Endothelial cell of umbilical vein (primary cell): Measurements from ENCODE around the gene DACT2. TPM values are rescaled to one million over a fixed set of nuclear protein-coding genes. Genes with fewer than 3 reads are reported as not detected.

Experiments
- BruUV-seq: library from RNA; stranded (reverse); fragments of 400-500 nt; replicated peaks from 2 replicates; lab custom pipeline; 2021; lab: Mats Ljungman, UMichigan
- CTCF ChIA-PET: fragments of 300-600, 350-600 bp; sonication (Branson Sonifier 250); formaldehyde crosslinking; loops from one replicate; lab custom pipeline; 2021; ENCODE audit warnings: antibody characterized with exemption, inconsistent platforms; lab: Charles Lee
- POLR2A ChIA-PET: fragments of 300-600, 350-600 bp; sonication (Branson Sonifier 250); formaldehyde crosslinking; loops from one replicate; lab custom pipeline; 2021; ENCODE audit warnings: antibody characterized with exemption, inconsistent platforms; lab: Charles Lee
- DNase-seq: peaks from one replicate; pipeline ENCODE4 v3.0.0-alpha.2; 2011; ENCODE audit warnings: low read depth, low spot score
- FAIRE-seq: peaks from 2 replicates; lab custom pipeline; 2011; peaks lifted over from hg19 to GRCh38; lab: Jason Lieb, UNC
- H2AFZ ChIP-seq: 2 replicates; pipeline ENCODE4 v1.6.0; 2012; ENCODE audit warnings: low read depth, low read length, control low read depth, inconsistent platforms
- H3K27ac ChIP-seq: 2 replicates; pipeline ENCODE4 v1.5.1; 2011; ENCODE audit warnings: low read depth, mild to moderate bottlenecking, control low read depth, low read length, moderate library complexity; ENCODE audit not compliant: insufficient read depth
- H3K27me3 ChIP-seq, 2 experiments: 2 replicates each; pipeline versions ENCODE4 v1.6.0 to v1.6.1; 2011; ENCODE audit warnings: low read length in 2 of 2, mixed read lengths in 1 of 2; ENCODE audit not compliant: control insufficient read depth in 2 of 2, insufficient read depth in 2 of 2
- H3K36me3 ChIP-seq, 2 experiments: 2 replicates in 1 of 2; 3 replicates in 1 of 2; pipeline ENCODE4 v1.5.1; 2011; ENCODE audit warnings: low read length in 2 of 2, mild to moderate bottlenecking in 1 of 2, moderate library complexity in 1 of 2; ENCODE audit not compliant: control insufficient read depth in 2 of 2, insufficient read depth in 2 of 2; ENCODE audit errors: extremely low read depth in 1 of 2
- H3K4me1 ChIP-seq: 3 replicates; pipeline ENCODE4 v1.5.1; 2011; ENCODE audit warnings: mild to moderate bottlenecking, low read length; ENCODE audit not compliant: control insufficient read depth, insufficient read depth; ENCODE audit errors: extremely low read depth
- H3K4me2 ChIP-seq: 2 replicates; pipeline ENCODE4 v1.6.1; 2011; ENCODE audit warnings: low read length, control low read depth, mixed read lengths; ENCODE audit not compliant: insufficient read depth
- H3K4me3 ChIP-seq, 3 experiments: fragments of 200-600 bp in 1 of 3; sonication (generic), shearing (Covaris generic) in 1 of 3; replicated peaks in 1 of 3; 2 replicates each; pipeline ENCODE4 v1.5.1; 2011 to 2016; ENCODE audit warnings: control low read depth in 3 of 3, low read length in 3 of 3, mild to moderate bottlenecking in 2 of 3, inconsistent platforms in 1 of 3, low read depth in 1 of 3, moderate library complexity in 1 of 3; ENCODE audit not compliant: insufficient read depth in 1 of 3
- H3K79me2 ChIP-seq: 2 replicates; pipeline ENCODE4 v1.6.0; 2012; ENCODE audit warnings: low read length, inconsistent platforms; ENCODE audit not compliant: control insufficient read depth, insufficient read depth
- H3K9ac ChIP-seq: replicated peaks from 2 replicates; pipeline ENCODE3; 2011; ENCODE audit warnings: low read length, control low read depth; ENCODE audit not compliant: insufficient read depth; ENCODE audit errors: extremely low read depth
- H3K9me1 ChIP-seq: replicated peaks from 3 replicates; pipeline ENCODE4 v1.6.0; 2011; ENCODE audit warnings: mild to moderate bottlenecking, low read length; ENCODE audit not compliant: control insufficient read depth, insufficient read depth; ENCODE audit errors: extremely low read depth
- H3K9me3 ChIP-seq: replicated peaks from 2 replicates; pipeline ENCODE4 v1.5.1; 2012; ENCODE audit warnings: low read length, inconsistent platforms; ENCODE audit not compliant: control insufficient read depth, insufficient read depth
- H4K20me1 ChIP-seq: replicated peaks from 2 replicates; pipeline ENCODE3; 2011; ENCODE audit warnings: mild to moderate bottlenecking, low read length; ENCODE audit not compliant: control insufficient read depth, insufficient read depth; ENCODE audit errors: extremely low read depth
- EZH2 ChIP-seq: IDR thresholded peaks from 2 replicates; pipeline ENCODE4 v1.6.1; 2012; ENCODE audit warnings: borderline replicate concordance, low read depth, mild to moderate bottlenecking, moderate library complexity, low read length, inconsistent platforms; ENCODE audit not compliant: severe bottlenecking
- FOS ChIP-seq: IDR thresholded peaks from 2 replicates; pipeline ENCODE4 v1.6.1; 2011; ENCODE audit warnings: mild to moderate bottlenecking, low read length, moderate library complexity, borderline replicate concordance; ENCODE audit not compliant: insufficient read depth
- GATA2 ChIP-seq: IDR thresholded peaks from 2 replicates; pipeline ENCODE4 v1.7.0; 2011; ENCODE audit warnings: low read depth, mild to moderate bottlenecking, moderate library complexity, mixed read lengths, low read length; ENCODE audit not compliant: insufficient read length, insufficient read depth
- JUN ChIP-seq: IDR thresholded peaks from 2 replicates; pipeline ENCODE4 v1.6.1; 2011; ENCODE audit warnings: borderline replicate concordance, low read depth; ENCODE audit not compliant: insufficient read length, insufficient read depth
- MYC ChIP-seq: IDR thresholded peaks from one replicate; pipeline ENCODE4 v1.6.1; 2011; ENCODE audit warnings: mild to moderate bottlenecking, low read depth, low read length
- POLR2A ChIP-seq: IDR thresholded peaks from 2 replicates; pipeline ENCODE4 v1.6.1; 2012; ENCODE audit warnings: low read depth, mild to moderate bottlenecking, control low read depth, low read length
- POLR2AphosphoS5 ChIP-seq: IDR thresholded peaks from 2 replicates; pipeline ENCODE4 v1.6.1; 2012; ENCODE audit warnings: low read depth, mild to moderate bottlenecking, control low read depth, low read length, moderate library complexity; ENCODE audit not compliant: insufficient read depth
- dilution Hi-C: fragments of 300-500 bp; cut with MboI; formaldehyde crosslinking; loops from one replicate; pipeline ENCODE4 v1.15.0; 2019; ENCODE audit warnings: low sequenced_read_pairs; ENCODE audit not compliant: extremely low pct_ligation_motif_present
- intact Hi-C: fragments of 100-400 bp; cut with micrococcal nuclease; formaldehyde crosslinking; loops from one replicate; pipeline ENCODE4 v1.10.0; 2022
- polyA plus RNA-seq, 4 experiments: library from polyadenylated mRNA; depleted of rRNA in 3 of 4; stranded (reverse) in 3 of 4; unstranded in 1 of 4; fragments of >200 nt; gene quantifications; 2 replicates each; pipeline versions ENCODE4 v1.2.1 to v1.2.3, GENCODE V29; 2011 to 2012; ENCODE audit warnings: missing spikeins in 1 of 4
- total RNA-seq: library from RNA; stranded (reverse); gene quantifications from 2 replicates; pipeline ENCODE4 v1.2.3, GENCODE V29; 2021
- TF ChIP-seq, protein P1 (sequence below): IDR thresholded peaks from 2 replicates; pipeline ENCODE4 v1.6.1; 2011; ENCODE audit not compliant: insufficient read depth, insufficient read length
- TF ChIP-seq, protein P2 (sequence below), 2 donors: IDR thresholded peaks; 1 replicate in 1 of 2; 2 replicates in 1 of 2; pipeline ENCODE4 v1.5.1; 2011; ENCODE audit warnings: low read length in 2 of 2, mild to moderate bottlenecking in 2 of 2, moderate library complexity in 2 of 2, control low read depth in 1 of 2, inconsistent platforms in 1 of 2, low read depth in 1 of 2; ENCODE audit not compliant: insufficient read depth in 1 of 2; ENCODE audit errors: extremely low read depth in 1 of 2

The DACT2 gene
- total and polyA plus RNA-seq, 2 donors (not counting 3 experiments of a cell fraction or from before 2014, with no cell fraction given): not detected

DNA sequence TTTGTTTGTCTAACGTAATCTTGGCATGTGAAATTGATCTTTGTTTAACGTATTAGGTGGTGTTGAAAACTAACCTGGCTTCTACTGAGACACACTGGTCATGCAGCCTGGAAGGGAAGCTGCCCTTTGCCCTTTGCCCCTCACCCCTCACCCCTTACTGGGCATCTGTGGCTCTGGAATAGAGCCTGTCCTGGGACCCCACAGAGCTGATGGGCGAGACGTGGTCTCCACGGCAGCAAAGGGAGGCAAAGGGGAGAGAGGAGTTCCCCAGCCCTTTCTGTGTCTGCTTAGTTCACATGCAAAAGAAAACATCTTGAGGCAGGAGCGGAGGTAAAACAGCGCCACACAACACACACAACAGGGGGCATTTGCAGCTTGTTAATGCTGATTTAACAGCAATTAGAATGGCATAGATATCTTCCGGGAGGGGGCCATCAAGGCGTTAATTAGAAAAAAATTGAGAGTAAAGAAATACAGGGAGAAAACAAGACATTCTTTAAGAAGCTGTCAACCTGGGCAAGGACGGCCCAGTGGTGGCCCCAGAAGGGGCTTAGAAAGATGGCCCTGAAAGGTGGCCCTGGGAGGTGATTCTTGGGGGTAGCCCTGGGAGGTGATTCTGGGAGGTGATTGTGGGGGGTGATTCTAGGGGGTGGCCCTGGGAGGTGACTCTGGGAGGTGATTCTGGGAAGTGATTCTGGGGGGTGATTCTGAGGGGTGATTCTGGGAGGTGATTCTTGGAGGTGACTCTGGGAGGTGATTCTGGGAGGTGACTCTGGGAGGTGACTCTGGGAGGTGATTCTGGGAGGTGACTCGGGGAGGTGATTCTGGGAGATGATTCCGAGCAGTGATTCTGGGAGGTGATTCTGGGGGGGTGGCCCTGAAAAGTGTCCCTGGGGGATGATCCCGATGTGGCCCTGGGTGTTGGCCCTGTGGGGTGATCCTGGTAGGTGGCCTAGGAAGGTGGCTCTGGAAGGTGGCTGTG, 44.5 kb upstream of the DACT2 start:
- ChIA-PET POLR2A (no interaction called here), CTCF (no interaction called here)
- intact Hi-C loops: no loop called here
- H3K4me2 ChIP-seq: no peak overlapping the region
- no peaks in the 10 kb centered on the region for H4K20me1 ChIP-seq
- H3K9me3 ChIP-seq: no peaks in the 10 kb centered on the region
- no peak for FAIRE-seq
- H2AFZ ChIP-seq: no peak overlapping the region
- H3K79me2 ChIP-seq: no peaks in the 10 kb centered on the region
- no peaks in the 10 kb centered on the region for H3K4me1 ChIP-seq
- no peaks in the 10 kb centered on the region for H3K36me3 ChIP-seq
- no peak overlapping the region for H3K4me3 ChIP-seq
- no peak for DNase-seq
- TF ChIP-seq POLR2A (no peak), JUN (no peak), EZH2 (no peak), FOS (no peak), POLR2AphosphoS5 (no peak), MYC (no peak), GATA2 (no peak)
- TF ChIP-seq, protein P1, sequence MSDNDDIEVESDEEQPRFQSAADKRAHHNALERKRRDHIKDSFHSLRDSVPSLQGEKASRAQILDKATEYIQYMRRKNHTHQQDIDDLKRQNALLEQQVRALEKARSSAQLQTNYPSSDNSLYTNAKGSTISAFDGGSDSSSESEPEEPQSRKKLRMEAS: no peak
- TF ChIP-seq, protein P2, sequence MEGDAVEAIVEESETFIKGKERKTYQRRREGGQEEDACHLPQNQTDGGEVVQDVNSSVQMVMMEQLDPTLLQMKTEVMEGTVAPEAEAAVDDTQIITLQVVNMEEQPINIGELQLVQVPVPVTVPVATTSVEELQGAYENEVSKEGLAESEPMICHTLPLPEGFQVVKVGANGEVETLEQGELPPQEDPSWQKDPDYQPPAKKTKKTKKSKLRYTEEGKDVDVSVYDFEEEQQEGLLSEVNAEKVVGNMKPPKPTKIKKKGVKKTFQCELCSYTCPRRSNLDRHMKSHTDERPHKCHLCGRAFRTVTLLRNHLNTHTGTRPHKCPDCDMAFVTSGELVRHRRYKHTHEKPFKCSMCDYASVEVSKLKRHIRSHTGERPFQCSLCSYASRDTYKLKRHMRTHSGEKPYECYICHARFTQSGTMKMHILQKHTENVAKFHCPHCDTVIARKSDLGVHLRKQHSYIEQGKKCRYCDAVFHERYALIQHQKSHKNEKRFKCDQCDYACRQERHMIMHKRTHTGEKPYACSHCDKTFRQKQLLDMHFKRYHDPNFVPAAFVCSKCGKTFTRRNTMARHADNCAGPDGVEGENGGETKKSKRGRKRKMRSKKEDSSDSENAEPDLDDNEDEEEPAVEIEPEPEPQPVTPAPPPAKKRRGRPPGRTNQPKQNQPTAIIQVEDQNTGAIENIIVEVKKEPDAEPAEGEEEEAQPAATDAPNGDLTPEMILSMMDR (IDR thresholded peaks at IDR 0.05; ENCODE audit: extremely low read depth in 1 of 2, insufficient read depth in 1 of 2, low read depth in 1 of 2, low read length in 2 of 2): no peak
- dilution Hi-C loops: no loop called here
- H3K27me3 ChIP-seq: no peaks in the 10 kb centered on the region
- BruUV-seq: no TSS peak
- H3K9me1 ChIP-seq: no peaks in the 10 kb centered on the region
- no peak overlapping the region for H3K27ac ChIP-seq
- H3K9ac ChIP-seq: no peak overlapping the region
